Activated CD8-positive, alpha-beta memory T cell treated with anti-CD3 and anti-CD28 coated beads, Interleukin-2, amount 50 U/mL, for 1 hour (primary cell): ENCODE measurements around the gene MPP3.
A peak's percentile ranks its signal among the peaks of the same experiment; 100 is the strongest.

Source experiments
- DNase-seq: peaks from one replicate; pipeline ENCODE4 v3.0.0-alpha.2; 2020; ENCODE audit errors: extremely low read depth

The MPP3 gene

GRCh38 chr17:43772877-43773648 is 59.9 kb downstream of the MPP3 start:
- DNase-seq = no peak

- DNase-seq = no peak
These were observed 61.5 kb downstream of the MPP3 start for GRCh38 chr17:43771463-43771862.

GRCh38 chr17:43770957-43771356 is 62.0 kb downstream of the MPP3 start:
- DNase-seq = no peak

- no peak for DNase-seq
These were observed 63.1 kb downstream of the MPP3 start for GRCh38 chr17:43769859-43770258.

GRCh38 chr17:43769426-43769825 is 63.5 kb downstream of the MPP3 start:
- no peak for DNase-seq

- no peak for DNase-seq
These were observed 64.0 kb downstream of the MPP3 start for GRCh38 chr17:43768943-43769342.

- DNase-seq = no peak
These were observed 64.6 kb downstream of the MPP3 start for GRCh38 chr17:43768382-43768781.

GRCh38 chr17:43767713-43768059 is 65.3 kb downstream of the MPP3 start:
- DNase-seq = no peak

GRCh38 chr17:43767053-43767712 is 65.8 kb downstream of the MPP3 start:
- DNase-seq = no peak

GRCh38 chr17:43766413-43767052 is 66.4 kb downstream of the MPP3 start:
- no peak for DNase-seq

GRCh38 chr17:43760254-43760852 is 72.6 kb downstream of the MPP3 start:
- DNase-seq = peak; percentile 77

GRCh38 chr17:43759836-43760235 is 73.1 kb downstream of the MPP3 start:
- DNase-seq = no peak

- DNase-seq = no peak
These were observed 74.3 kb downstream of the MPP3 start, which contains the start of gene SOST for GRCh38 chr17:43758497-43759174. TSS of gene SOST (minus strand) at chr17:43758791. CDS start at chr17:43758741, 50 bp downstream.

GRCh38 chr17:43758086-43758485 is 74.9 kb downstream of the MPP3 start:
- no peak for DNase-seq

GRCh38 chr17:43757171-43757660 is 75.7 kb downstream of the MPP3 start:
- no peak for DNase-seq

- no peak for DNase-seq
These were observed 76.7 kb downstream of the MPP3 start for GRCh38 chr17:43756201-43756600.

GRCh38 chr17:43755389-43755875 is 77.5 kb downstream of the MPP3 start:
- DNase-seq = no peak

GRCh38 chr17:43754947-43755346 is 78.0 kb downstream of the MPP3 start:
- no peak for DNase-seq

- DNase-seq = no peak
These were observed 79.3 kb downstream of the MPP3 start for GRCh38 chr17:43753493-43754129.
